ENCODE results near the gene CTF1. TPM values are rescaled to one million over a fixed set of nuclear protein-coding genes. Genes with fewer than 3 reads are reported as not detected.

CTF1 gene
- polyA plus RNA-seq, 3 donors, result 1.9 to 9.2 (median 5.8) TPM

DNA sequence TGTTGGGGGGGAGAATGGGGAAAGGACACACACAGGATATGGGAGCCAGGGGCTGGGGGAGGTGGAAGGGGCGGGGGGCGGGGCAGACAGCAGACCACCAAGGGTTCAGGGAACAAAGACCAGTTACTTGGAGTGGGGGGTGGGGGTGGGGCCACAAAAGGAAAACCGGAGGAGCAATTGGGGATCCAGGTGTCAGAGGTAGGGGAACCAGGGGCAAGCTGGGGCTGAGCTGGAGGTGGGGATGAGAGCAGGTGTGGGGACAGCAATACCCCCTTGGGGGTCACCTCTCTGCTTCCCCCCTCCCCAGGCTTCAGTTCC is 51.1 kb downstream of the CTF1 start:
- H3K27ac ChIP-seq (ENCODE audit: low read depth, low read length), result no peak overlapping the region
- WGBS, 3 donors, result 75 to 83% (median 75%) methylated on average over 2 to 3 of the region's 3 CpGs

- H3K27ac ChIP-seq (ENCODE audit: low read depth, low read length), result no peak overlapping the region
- WGBS, 3 donors, result 34 to 38% (median 35%) methylated on average over 33 to 44 of the region's 44 CpGs
These were observed 51.6 kb downstream of the CTF1 start for GRCh38 chr16:30947859-30948666.

DNA sequence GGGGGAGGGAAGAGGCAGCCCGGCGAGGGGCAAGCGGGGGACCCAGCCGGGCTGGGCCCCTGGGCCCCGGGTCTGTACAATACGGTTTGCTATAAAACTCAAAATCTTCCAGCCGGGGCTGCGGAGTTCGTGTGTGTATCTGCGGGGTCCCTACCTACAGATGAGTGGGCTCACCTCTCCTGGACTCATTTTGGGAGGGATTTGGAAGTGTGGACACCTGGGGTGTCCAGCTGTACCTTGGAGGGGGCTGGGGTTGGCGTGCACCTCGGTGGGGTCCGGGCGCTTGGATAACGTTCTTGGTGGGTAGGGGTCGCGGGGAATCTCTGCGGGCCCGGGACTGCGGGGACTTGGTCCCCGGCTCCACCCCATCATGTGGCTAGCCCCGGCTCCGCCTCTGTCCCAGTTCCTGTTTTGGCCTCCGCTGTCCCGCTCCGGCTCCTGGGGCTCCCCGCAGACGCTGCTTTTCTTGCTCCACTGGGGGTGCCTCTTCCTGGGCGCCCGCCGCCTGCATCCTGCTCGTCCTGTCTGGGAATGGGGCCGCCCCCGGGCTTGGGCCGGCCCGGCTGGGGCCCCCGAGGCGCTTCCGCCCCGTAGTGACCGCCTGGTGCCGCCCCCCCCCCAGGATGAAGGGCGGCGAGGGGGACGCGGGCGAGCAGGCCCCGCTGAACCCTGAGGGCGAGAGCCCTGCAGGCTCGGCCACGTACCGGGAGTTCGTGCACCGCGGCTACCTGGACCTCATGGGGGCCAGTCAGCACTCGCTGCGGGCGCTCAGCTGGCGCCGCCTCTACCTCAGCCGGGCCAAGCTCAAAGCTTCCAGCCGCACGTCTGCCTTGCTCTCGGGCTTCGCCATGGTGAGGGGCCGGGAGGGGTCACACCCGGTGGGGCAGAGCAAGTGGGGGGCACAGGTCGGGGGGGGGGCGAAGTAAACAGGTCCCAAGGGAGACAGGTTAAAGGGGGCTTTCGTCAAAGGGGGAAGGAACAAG is 52.5 kb downstream of the CTF1 start, which contains the start of gene ORAI3:
TSS of gene ORAI3 (plus strand) at position 402 of the 983 bp plus-strand sequence. CDS start at position 624, 222 bp downstream.
- H3K27ac ChIP-seq (ENCODE audit: low read depth, low read length), result peak within 1 kb of the TSS; percentile 19
- 0 to 1% (median 1%) methylated on average over 60 to 70 of the region's 70 CpGs for WGBS, 3 donors

GRCh38 chr16:30949650-30950515 is 53.5 kb downstream of the CTF1 start:
- WGBS, 3 donors, result 1 to 4% (median 2%) methylated on average over 21 of the region's 21 CpGs
- H3K27ac ChIP-seq (ENCODE audit: low read depth, low read length), result peak overlapping the region; percentile 19

DNA sequence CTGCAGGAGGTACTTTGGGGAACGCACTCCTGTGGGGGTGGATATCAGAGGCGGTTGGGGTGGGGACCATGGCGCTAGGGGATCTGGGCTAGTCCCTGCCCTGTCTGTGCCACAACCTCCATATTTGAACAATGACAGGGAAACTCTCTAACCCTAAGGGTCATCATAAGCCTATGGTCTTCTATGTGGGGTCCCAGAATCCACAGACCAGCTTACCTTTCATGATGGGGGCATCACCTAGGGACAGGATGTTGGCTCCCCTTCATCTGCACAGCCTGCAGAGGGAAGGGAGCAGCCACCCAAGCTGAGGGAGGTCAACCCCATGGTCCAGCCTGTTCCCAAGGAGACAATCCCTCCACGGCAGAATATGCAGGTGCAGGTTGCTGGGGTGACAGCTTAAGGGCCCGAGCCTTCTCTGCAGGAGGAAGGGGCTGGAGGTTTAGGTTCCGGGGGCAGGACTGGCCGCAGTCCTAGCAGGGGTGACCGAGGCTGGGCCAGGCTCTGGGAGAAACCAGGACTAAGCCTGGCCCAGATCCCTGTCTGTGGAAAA is 54.2 kb downstream of the CTF1 start:
- 65 to 71% (median 68%) methylated on average over 5 to 8 of the region's 8 CpGs for WGBS, 3 donors
- H3K27ac ChIP-seq (ENCODE audit: low read depth, low read length), result no peak overlapping the region

- 74 to 82% (median 78%) methylated on average over 1 of the region's 1 CpG for WGBS, 3 donors
- no peak overlapping the region for H3K27ac ChIP-seq (ENCODE audit: low read depth, low read length)
These were observed 54.8 kb downstream of the CTF1 start for GRCh38 chr16:30951193-30951592.

DNA sequence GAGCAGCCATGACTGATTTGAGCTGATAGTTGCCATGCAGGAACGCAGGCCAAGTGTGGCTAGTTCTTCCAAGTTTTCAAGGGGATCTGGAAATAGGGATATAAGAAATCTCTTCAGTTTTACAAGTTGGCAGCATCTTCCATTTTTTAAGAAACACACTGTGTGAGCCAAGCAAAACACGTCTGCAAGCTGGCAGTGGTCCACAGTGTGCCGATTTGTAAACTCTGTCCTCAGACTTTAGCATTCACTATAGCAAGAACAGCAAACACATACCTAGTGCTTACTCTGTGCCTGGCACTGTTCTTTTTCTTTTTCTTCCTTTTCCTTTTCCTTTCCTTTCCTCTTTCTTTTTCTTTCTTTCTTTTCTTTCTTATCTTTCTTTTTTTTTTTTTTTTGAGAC is 55.3 kb downstream of the CTF1 start:
- H3K27ac ChIP-seq (ENCODE audit: low read depth, low read length), result no peak overlapping the region
- 36 to 49% (median 40%) methylated on average over 3 of the region's 3 CpGs for WGBS, 3 donors

DNA sequence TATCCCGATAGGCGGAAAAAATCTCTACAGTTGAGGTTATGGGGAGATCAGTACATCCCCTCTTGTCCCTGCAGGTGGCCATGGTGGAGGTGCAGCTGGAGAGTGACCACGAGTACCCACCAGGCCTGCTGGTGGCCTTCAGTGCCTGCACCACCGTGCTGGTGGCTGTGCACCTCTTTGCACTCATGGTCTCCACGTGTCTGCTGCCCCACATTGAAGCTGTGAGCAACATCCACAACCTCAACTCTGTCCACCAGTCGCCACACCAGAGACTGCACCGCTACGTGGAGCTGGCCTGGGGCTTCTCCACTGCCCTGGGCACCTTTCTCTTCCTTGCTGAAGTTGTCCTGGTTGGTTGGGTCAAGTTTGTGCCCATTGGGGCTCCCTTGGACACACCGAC is 56.7 kb downstream of the CTF1 start:
- 78 to 85% (median 78%) methylated on average over 9 of the region's 9 CpGs for WGBS, 3 donors
- H3K27ac ChIP-seq (ENCODE audit: low read depth, low read length), result no peak overlapping the region

Other genes with a start within 250 kb of the CTF1 start
- 10 to 100 TPM; 27.8 to 54.7 (median 30.6) TPM for gene PRR14, start 245.7 kb upstream of the CTF1 start, polyA plus RNA-seq
- 10 to 100 TPM; 17.0 to 32.2 (median 32.1) TPM for gene FBRS, start 238.2 kb upstream of the CTF1 start, polyA plus RNA-seq
- gene SRCAP, start 197.4 kb upstream of the CTF1 start, polyA plus RNA-seq, result 10 to 100 TPM in 2 of 3 donors, 1 to 10 TPM in 1; 7.3 to 16.8 (median 16.5) TPM
- 10 to 100 TPM; 11.8 to 22.0 (median 15.2) TPM for gene PHKG2, start 148.2 kb upstream of the CTF1 start, polyA plus RNA-seq
- 1 to 10 TPM; 1.5 to 3.8 (median 1.6) TPM for gene CFAP119, start 134.6 kb upstream of the CTF1 start, polyA plus RNA-seq
- gene RNF40, start 134.3 kb upstream of the CTF1 start, polyA plus RNA-seq, result 10 to 100 TPM; 26.3 to 65.7 (median 39.7) TPM
- gene ZNF629, start 109.4 kb upstream of the CTF1 start, polyA plus RNA-seq, result 1 to 10 TPM; 3.4 to 6.2 (median 5.6) TPM
- gene BCL7C, start 2.5 kb upstream of the CTF1 start, polyA plus RNA-seq, result 10 to 100 TPM; 11.8 to 52.1 (median 22.0) TPM
- 1 to 10 TPM; 3.6 to 9.1 (median 5.3) TPM for gene FBXL19, start 27.0 kb downstream of the CTF1 start, polyA plus RNA-seq
- gene ORAI3, start 52.5 kb downstream of the CTF1 start, polyA plus RNA-seq, result 10 to 100 TPM; 11.3 to 16.3 (median 14.6) TPM
- gene SETD1A, start 61.1 kb downstream of the CTF1 start, polyA plus RNA-seq, result 10 to 100 TPM in 2 of 3 donors, 1 to 10 TPM in 1; 5.1 to 13.0 (median 10.8) TPM
- 10 to 100 TPM; 23.3 to 31.2 (median 26.8) TPM for gene HSD3B7, start 88.6 kb downstream of the CTF1 start, polyA plus RNA-seq
- under 1 TPM; 0.11 to 0.98 (median 0.18) TPM for gene STX1B, start 114.0 kb downstream of the CTF1 start, polyA plus RNA-seq
- 10 to 100 TPM; 31.8 to 83.0 (median 66.8) TPM for gene STX4, start 136.9 kb downstream of the CTF1 start, polyA plus RNA-seq
- gene ZNF668, start 177.6 kb downstream of the CTF1 start, polyA plus RNA-seq, result 1 to 10 TPM; 3.3 to 7.1 (median 6.3) TPM
- gene ZNF646, start 177.8 kb downstream of the CTF1 start, polyA plus RNA-seq, result 1 to 10 TPM; 4.8 to 5.2 (median 5.2) TPM
- 1 to 10 TPM in 1 of 3 donors, under 1 TPM in 2; 0.45 to 2.4 (median 0.88) TPM for gene PRSS53, start 192.3 kb downstream of the CTF1 start, polyA plus RNA-seq
- gene VKORC1, start 198.2 kb downstream of the CTF1 start, polyA plus RNA-seq, result 100 to 1,000 TPM; 106 to 132 (median 113) TPM
- gene BCKDK, start 211.8 kb downstream of the CTF1 start, polyA plus RNA-seq, result 10 to 100 TPM; 31.4 to 79.6 (median 45.4) TPM
- 10 to 100 TPM; 37.6 to 41.5 (median 39.9) TPM for gene KAT8, start 221.1 kb downstream of the CTF1 start, polyA plus RNA-seq
- 100 to 1,000 TPM in 1 of 3 donors, 10 to 100 TPM in 1, 1 to 10 TPM in 1; 1.3 to 159 (median 11.2) TPM for gene PRSS8, start 239.1 kb downstream of the CTF1 start, polyA plus RNA-seq

Data from adipose tissue (tissue), 3 donors.